ENCODE results near the gene TMEM191B. TPM values are rescaled to one million over a fixed set of nuclear protein-coding genes. Genes with fewer than 3 reads are reported as not detected.
"Not testable (repeated sequence)": the region's sequence is repeated elsewhere in the genome, so short reads cannot be mapped to it uniquely, and the experiment has no call there.

The TMEM191B gene
- 8.1 TPM for polyA plus RNA-seq
- long read RNA-seq, donor 1 = 0 reads
- long read RNA-seq, donor 2 = 0 reads
- long read RNA-seq, donor 3, partial matches to known transcripts = 5 of 6 reads
- long read RNA-seq, donor 3, other reads (novel, unspliced or antisense) = 0 of 6 reads
- long read RNA-seq, donor 4 = 0 reads
- long read RNA-seq, donor 5 = 0 reads
- long read RNA-seq, donor 6 = 0 reads
- long read RNA-seq, donor 7 = 0 reads
- long read RNA-seq, donor 8 = 0 reads
- long read RNA-seq, donor 9 = 0 reads
- long read RNA-seq, donor 10 = 0 reads
- long read RNA-seq, donor 11, partial matches to known transcripts = 0 of 2 reads
- long read RNA-seq, donor 11, other reads (novel, unspliced or antisense) = 0 of 2 reads

- H3K4me3 ChIP-seq (ENCODE audit: low read length); H3K4me1 ChIP-seq (ENCODE audit: control insufficient read depth, insufficient read depth, low read length); H3K27ac ChIP-seq (ENCODE audit: low read length); H3K27me3 ChIP-seq (ENCODE audit: control insufficient read depth, insufficient read depth, low read length); H3K36me3 ChIP-seq (ENCODE audit: control insufficient read depth, insufficient read depth, low read length); H3K9me3 ChIP-seq (ENCODE audit: control insufficient read depth, low read depth, low read length); DNase-seq: not testable (repeated sequence)
- no CpG with 5 or more reads among the region's 65 CpGs for WGBS (ENCODE audit: insufficient coverage, low lambda C conversion rate)
Observed at GRCh38 chr22:18527752-18528596, at the start of gene TMEM191B. TSS of gene TMEM191B (plus strand) at chr22:18527802. CDS start at chr22:18527981, 179 bp downstream.

- not testable (repeated sequence) for H3K9me3 ChIP-seq (ENCODE audit: control insufficient read depth, low read depth, low read length); H3K27me3 ChIP-seq (ENCODE audit: control insufficient read depth, insufficient read depth, low read length); H3K36me3 ChIP-seq (ENCODE audit: control insufficient read depth, insufficient read depth, low read length); H3K27ac ChIP-seq (ENCODE audit: low read length); DNase-seq; H3K4me3 ChIP-seq (ENCODE audit: low read length); H3K4me1 ChIP-seq (ENCODE audit: control insufficient read depth, insufficient read depth, low read length)
- no CpG with 5 or more reads among the region's 3 CpGs for WGBS (ENCODE audit: insufficient coverage, low lambda C conversion rate)
Observed at GRCh38 chr22:18496227-18496626, 31.4 kb upstream of the TMEM191B start.

GRCh38 chr22:18511327-18511726 is 16.3 kb upstream of the TMEM191B start:
- H3K9me3 ChIP-seq (ENCODE audit: control insufficient read depth, low read depth, low read length); H3K36me3 ChIP-seq (ENCODE audit: control insufficient read depth, insufficient read depth, low read length); DNase-seq; H3K27ac ChIP-seq (ENCODE audit: low read length); H3K27me3 ChIP-seq (ENCODE audit: control insufficient read depth, insufficient read depth, low read length); H3K4me3 ChIP-seq (ENCODE audit: low read length); H3K4me1 ChIP-seq (ENCODE audit: control insufficient read depth, insufficient read depth, low read length): not testable (repeated sequence)
- WGBS (ENCODE audit: insufficient coverage, low lambda C conversion rate) = no CpG with 5 or more reads among the region's 6 CpGs

GRCh38 chr22:18512378-18512777 is 15.2 kb upstream of the TMEM191B start:
- H3K4me1 ChIP-seq (ENCODE audit: control insufficient read depth, insufficient read depth, low read length); H3K27ac ChIP-seq (ENCODE audit: low read length); H3K4me3 ChIP-seq (ENCODE audit: low read length); H3K9me3 ChIP-seq (ENCODE audit: control insufficient read depth, low read depth, low read length); DNase-seq; H3K36me3 ChIP-seq (ENCODE audit: control insufficient read depth, insufficient read depth, low read length); H3K27me3 ChIP-seq (ENCODE audit: control insufficient read depth, insufficient read depth, low read length): not testable (repeated sequence)
- WGBS (ENCODE audit: insufficient coverage, low lambda C conversion rate) = no CpG with 5 or more reads among the region's 10 CpGs

- not testable (repeated sequence) for H3K4me1 ChIP-seq (ENCODE audit: control insufficient read depth, insufficient read depth, low read length); H3K9me3 ChIP-seq (ENCODE audit: control insufficient read depth, low read depth, low read length); H3K4me3 ChIP-seq (ENCODE audit: low read length); H3K27ac ChIP-seq (ENCODE audit: low read length); DNase-seq; H3K27me3 ChIP-seq (ENCODE audit: control insufficient read depth, insufficient read depth, low read length); H3K36me3 ChIP-seq (ENCODE audit: control insufficient read depth, insufficient read depth, low read length)
- WGBS (ENCODE audit: insufficient coverage, low lambda C conversion rate) = no CpG with 5 or more reads among the region's 10 CpGs
Observed at GRCh38 chr22:18513454-18513853, 14.1 kb upstream of the TMEM191B start.

- not testable (repeated sequence) for H3K27ac ChIP-seq (ENCODE audit: low read length); H3K27me3 ChIP-seq (ENCODE audit: control insufficient read depth, insufficient read depth, low read length); H3K4me3 ChIP-seq (ENCODE audit: low read length); H3K4me1 ChIP-seq (ENCODE audit: control insufficient read depth, insufficient read depth, low read length); DNase-seq; H3K9me3 ChIP-seq (ENCODE audit: control insufficient read depth, low read depth, low read length); H3K36me3 ChIP-seq (ENCODE audit: control insufficient read depth, insufficient read depth, low read length)
- no CpG with 5 or more reads among the region's 5 CpGs for WGBS (ENCODE audit: insufficient coverage, low lambda C conversion rate)
Observed at GRCh38 chr22:18518061-18518460, 9.5 kb upstream of the TMEM191B start, which contains the start of gene GGTLC3. TSS of gene GGTLC3 (minus strand) at chr22:18518161. CDS start at chr22:18517897, 264 bp downstream.

GRCh38 chr22:18522762-18523161 is 4.8 kb upstream of the TMEM191B start:
- not testable (repeated sequence) for H3K27me3 ChIP-seq (ENCODE audit: control insufficient read depth, insufficient read depth, low read length); H3K27ac ChIP-seq (ENCODE audit: low read length); H3K4me1 ChIP-seq (ENCODE audit: control insufficient read depth, insufficient read depth, low read length); H3K36me3 ChIP-seq (ENCODE audit: control insufficient read depth, insufficient read depth, low read length); H3K9me3 ChIP-seq (ENCODE audit: control insufficient read depth, low read depth, low read length); H3K4me3 ChIP-seq (ENCODE audit: low read length); DNase-seq
- WGBS (ENCODE audit: insufficient coverage, low lambda C conversion rate) = no CpG with 5 or more reads among the region's 6 CpGs

GRCh38 chr22:18523328-18523727 is 4.3 kb upstream of the TMEM191B start:
- H3K27ac ChIP-seq (ENCODE audit: low read length); H3K4me1 ChIP-seq (ENCODE audit: control insufficient read depth, insufficient read depth, low read length); H3K4me3 ChIP-seq (ENCODE audit: low read length); H3K36me3 ChIP-seq (ENCODE audit: control insufficient read depth, insufficient read depth, low read length); DNase-seq; H3K9me3 ChIP-seq (ENCODE audit: control insufficient read depth, low read depth, low read length); H3K27me3 ChIP-seq (ENCODE audit: control insufficient read depth, insufficient read depth, low read length): not testable (repeated sequence)
- WGBS (ENCODE audit: insufficient coverage, low lambda C conversion rate) = no CpG with 5 or more reads among the region's 4 CpGs

- not testable (repeated sequence) for H3K4me3 ChIP-seq (ENCODE audit: low read length); H3K27me3 ChIP-seq (ENCODE audit: control insufficient read depth, insufficient read depth, low read length); H3K4me1 ChIP-seq (ENCODE audit: control insufficient read depth, insufficient read depth, low read length); H3K36me3 ChIP-seq (ENCODE audit: control insufficient read depth, insufficient read depth, low read length); H3K9me3 ChIP-seq (ENCODE audit: control insufficient read depth, low read depth, low read length)
- peak overlapping the region; percentile 58 for H3K27ac ChIP-seq (ENCODE audit: low read length)
- WGBS (ENCODE audit: insufficient coverage, low lambda C conversion rate) = no CpG with 5 or more reads among the region's 66 CpGs
- DNase-seq = peak; percentile 19 to 74
Observed at GRCh38 chr22:18528597-18529415, 1.2 kb downstream of the TMEM191B start.

GRCh38 chr22:18529416-18530145 is 2.0 kb downstream of the TMEM191B start:
- no CpG with 5 or more reads among the region's 57 CpGs for WGBS (ENCODE audit: insufficient coverage, low lambda C conversion rate)
- not testable (repeated sequence) for H3K27ac ChIP-seq (ENCODE audit: low read length); H3K27me3 ChIP-seq (ENCODE audit: control insufficient read depth, insufficient read depth, low read length); H3K9me3 ChIP-seq (ENCODE audit: control insufficient read depth, low read depth, low read length); H3K4me3 ChIP-seq (ENCODE audit: low read length); H3K36me3 ChIP-seq (ENCODE audit: control insufficient read depth, insufficient read depth, low read length); H3K4me1 ChIP-seq (ENCODE audit: control insufficient read depth, insufficient read depth, low read length); DNase-seq
